GM23248 (cell line): Measurements from ENCODE around the gene MAF.

Experiments used
- EZH2 ChIP-seq: fragments of 200-600 bp; sonication (generic); IDR thresholded peaks from 2 replicates; pipeline ENCODE4 v1.6.1; 2018; ENCODE audit warnings: antibody characterized with exemption, mild to moderate bottlenecking; ENCODE audit not compliant: insufficient read depth, poor library complexity, severe bottlenecking
- EZH2phosphoT487 ChIP-seq: fragments of 200-600 bp; sonication (generic); IDR thresholded peaks from 2 replicates; pipeline ENCODE4 v1.6.1; 2018; ENCODE audit warnings: antibody characterized with exemption, moderate library complexity, mild to moderate bottlenecking, low read depth; ENCODE audit not compliant: insufficient read depth

GRCh38 chr16:79618692-79619050 lies 18.1 kb upstream of the MAF start:
- TF ChIP-seq EZH2 (no peak), EZH2phosphoT487 (no peak)
